Measurements from ENCODE around the gene SYT3.
A peak's percentile ranks its signal among the peaks of the same experiment; 100 is the strongest.

The SYT3 gene

GRCh38 chr19:50639121-50640112 lies at the start of gene SYT3:
SYT3 (minus strand) TSS chr19:50639881; CDS start chr19:50637411, 2,470 bp downstream.
- DNase-seq: peak; percentile 30

GRCh38 chr19:50688766-50689165 lies 49.1 kb upstream of the SYT3 start:
- no peak for DNase-seq

- DNase-seq: no peak
These were observed 46.8 kb upstream of the SYT3 start for GRCh38 chr19:50686310-50687032.

- DNase-seq: peak; percentile 80
These were observed 39.8 kb upstream of the SYT3 start for GRCh38 chr19:50679177-50680125.

GRCh38 chr19:50678323-50678722 lies 38.6 kb upstream of the SYT3 start:
- no peak for DNase-seq

- DNase-seq: no peak
These were observed 38.0 kb upstream of the SYT3 start for GRCh38 chr19:50677636-50678035.

DNA sequence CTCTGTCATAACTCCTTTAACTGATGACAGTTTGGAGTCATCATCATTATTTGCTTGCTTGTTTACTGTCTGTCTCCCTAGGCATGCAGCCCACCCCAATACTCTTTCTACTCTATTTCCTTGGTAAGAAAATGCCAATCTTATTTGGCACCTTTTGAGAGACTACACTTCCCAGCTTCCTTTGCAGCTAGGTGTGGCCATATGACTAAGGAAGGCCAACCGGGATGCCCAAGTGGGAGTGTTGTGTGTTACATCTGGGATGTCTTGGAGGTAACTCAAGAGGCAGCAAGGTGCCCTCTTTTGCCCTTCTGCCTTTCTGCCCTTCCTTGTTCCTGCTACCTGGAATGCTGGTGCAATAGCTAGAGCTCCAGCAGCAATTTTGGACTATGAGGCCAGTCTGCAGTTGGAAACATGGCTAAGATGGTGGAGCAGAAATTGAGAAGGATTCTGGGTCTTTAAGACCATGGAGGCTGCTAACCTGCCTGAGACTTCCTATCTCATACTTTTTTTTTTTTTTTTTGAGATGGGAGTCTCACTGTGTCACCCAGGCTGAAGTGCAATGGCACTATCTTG lies 37.0 kb upstream of the SYT3 start:
- DNase-seq: no peak

DNA sequence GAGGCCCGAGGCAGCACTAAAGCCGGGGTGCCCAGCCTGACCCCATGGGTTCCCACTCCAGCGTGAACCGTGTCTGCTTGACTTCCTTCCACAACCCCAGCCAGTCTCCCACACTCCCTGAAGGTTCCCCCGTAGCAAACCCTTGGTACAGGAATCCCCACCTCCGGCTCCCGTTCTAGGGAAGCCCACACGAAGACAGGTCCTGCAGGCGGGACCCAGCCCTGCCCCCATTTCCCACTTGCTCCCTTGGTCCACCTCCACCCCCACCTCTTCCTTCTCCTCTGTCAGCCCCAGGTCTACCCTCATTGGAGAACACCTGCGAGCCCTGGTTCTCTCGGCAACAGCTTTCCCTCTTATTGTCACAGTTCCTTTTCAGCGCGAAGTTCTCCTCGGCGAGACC lies 33.4 kb upstream of the SYT3 start:
- DNase-seq: no peak

DNA sequence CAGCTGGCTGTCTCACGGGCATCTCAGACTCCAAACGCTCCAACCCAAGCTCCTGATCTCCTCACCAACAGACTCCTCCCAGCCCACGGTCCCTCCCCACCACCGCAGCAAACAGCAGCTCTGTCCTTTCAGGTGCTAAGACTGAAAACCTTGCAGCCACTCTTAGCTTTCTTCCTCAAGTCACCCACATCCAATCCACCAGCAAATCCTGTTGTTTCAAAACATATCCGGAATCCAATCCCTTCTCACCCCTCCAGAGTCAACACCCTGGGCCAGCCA lies 30.4 kb upstream of the SYT3 start:
- DNase-seq: no peak

GRCh38 chr19:50669302-50670101 lies 29.8 kb upstream of the SYT3 start:
- peak; percentile 39 for DNase-seq

- DNase-seq: no peak
These were observed 29.2 kb upstream of the SYT3 start for GRCh38 chr19:50668879-50669278.

DNA sequence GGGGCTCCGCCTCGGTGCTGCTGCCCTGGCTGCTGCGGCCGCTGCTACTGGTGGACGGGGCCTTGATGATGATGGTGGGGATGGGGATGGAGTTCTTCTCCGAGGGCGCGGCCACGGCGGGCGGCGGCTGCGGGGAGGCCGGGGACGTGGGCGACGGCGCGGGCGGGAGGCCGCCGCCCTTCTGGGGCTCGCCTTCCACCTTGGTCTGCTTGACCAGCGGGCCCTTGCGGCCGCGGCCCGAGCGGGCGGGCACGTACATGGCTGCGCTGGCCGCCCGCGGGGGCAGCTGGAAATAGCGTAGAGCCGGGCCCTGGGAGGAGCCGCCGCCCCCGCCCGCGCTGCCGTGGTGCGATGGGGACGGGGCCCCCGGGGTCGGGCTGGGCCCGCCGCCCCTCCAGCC lies 28.7 kb upstream of the SYT3 start:
- DNase-seq: no peak

- no peak for DNase-seq
These were observed 28.1 kb upstream of the SYT3 start for GRCh38 chr19:50667759-50668231.

DNA sequence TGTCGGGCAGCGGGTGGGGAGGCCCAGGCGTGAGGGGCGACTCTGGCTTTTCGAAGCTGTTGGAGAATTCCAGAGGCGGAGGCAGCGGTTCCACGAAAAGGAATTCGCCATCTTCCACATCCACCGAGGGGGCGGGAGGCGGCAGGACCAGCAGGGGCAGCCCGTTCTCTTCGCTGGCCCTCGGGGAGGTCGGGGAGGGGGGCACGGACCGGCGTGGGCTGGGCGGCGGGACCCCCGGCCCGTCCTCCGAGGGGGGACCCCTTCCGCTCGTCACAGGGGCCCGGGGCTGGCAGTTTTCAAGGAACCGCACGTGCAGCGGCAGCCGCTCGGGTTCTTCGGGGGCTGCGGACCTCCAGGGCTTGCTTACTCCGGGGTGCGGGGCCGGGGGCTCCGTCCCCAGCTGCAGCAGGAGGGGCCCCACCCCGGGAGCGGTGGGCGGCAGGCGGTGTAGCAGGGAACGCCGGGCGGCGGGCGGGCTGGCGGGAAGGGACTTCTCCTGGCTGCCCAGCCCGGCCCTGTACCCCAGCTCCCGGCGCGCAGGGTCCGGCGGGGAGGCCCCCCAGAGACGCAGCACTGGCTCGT lies 27.6 kb upstream of the SYT3 start:
- DNase-seq: no peak

- DNase-seq: no peak
These were observed 26.9 kb upstream of the SYT3 start for GRCh38 chr19:50666346-50667176.

DNA sequence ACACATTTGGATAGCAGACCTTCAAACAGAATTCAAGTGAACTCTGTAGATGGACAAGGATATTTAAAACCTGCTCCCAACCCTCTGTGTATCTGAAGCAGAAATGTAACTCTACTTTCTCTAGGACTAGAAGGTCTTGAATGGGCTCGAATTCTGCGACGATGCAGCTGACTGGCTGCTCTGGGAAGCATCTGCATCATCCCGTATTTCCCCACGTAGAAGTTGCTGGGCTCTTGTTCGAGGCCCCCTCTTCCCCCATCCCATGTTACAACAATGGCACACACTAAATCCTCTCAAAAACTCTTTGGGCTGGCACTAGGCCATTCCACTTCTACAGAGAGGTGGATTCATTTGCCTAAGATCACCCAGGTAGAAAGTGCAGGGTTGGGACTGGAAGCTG lies 24.5 kb upstream of the SYT3 start:
- DNase-seq: no peak

DNA sequence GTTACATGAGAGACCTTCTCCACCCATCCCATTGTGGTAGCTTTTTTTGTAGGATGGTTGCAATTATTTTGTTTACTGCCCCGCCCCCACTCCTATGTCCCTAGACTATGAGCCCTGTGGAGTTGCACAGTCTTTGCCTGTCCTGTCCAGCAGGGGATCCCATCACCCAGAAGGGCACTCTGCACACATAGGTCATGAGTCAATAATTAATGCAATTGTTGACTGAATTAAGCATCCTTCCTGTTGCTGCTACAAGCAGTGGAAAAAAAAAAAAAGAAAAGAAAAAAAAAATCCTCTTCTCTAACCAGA lies 23.8 kb upstream of the SYT3 start:
- DNase-seq: no peak

DNA sequence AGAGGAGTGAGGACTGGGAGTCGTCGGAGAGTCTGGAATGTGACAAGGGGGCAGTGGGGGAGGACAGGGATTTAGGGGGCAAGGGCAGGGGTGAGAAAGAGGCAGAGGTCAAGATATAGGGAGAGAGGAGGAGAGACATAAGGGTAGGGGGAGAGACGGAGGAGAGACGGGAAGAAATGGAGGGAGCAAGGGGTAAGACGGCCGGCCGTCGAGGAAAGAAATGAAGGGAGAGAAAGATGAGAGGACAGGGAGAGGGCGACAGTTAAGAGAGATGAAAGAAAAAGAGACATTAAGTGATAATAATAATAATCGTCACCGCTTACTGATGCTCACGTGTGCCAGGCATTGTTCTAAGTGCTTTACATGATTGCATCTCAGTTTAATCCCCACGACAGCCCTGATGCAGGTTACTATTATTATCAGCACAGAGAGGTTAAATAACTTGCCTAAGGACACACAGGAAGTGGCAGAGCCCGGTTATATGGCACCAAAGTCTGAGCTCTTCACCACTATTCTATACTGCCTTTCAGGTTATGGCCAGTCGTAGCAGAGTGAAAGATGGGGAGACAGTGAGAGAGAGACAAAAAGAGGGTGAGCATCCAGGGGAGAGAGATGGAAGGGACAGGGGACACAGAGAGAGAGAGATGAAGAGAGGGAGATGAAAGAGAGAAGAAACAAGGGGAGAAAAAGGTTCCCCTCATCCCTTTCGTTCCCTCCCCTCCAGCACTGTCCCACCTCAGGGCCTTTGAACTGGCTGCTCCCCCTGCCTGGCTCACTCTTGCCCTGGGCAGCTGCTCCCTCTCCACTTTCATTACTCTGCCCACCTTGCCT lies 23.2 kb upstream of the SYT3 start:
- no peak for DNase-seq
